Endodermal cell (in vitro differentiated cells): Measurements from ENCODE around the gene ATXN1. TPM values are rescaled to one million over a fixed set of nuclear protein-coding genes. Genes with fewer than 3 reads are reported as not detected.

Source experiments
- DNase-seq: peaks from one replicate; pipeline ENCODE4 v3.0.0-alpha.2; 2017
- H3K27ac ChIP-seq: 2 replicates; pipeline ENCODE4 v1.5.1; 2013; ENCODE audit warnings: mild to moderate bottlenecking, low read depth, low read length, moderate library complexity
- H3K27me3 ChIP-seq: 2 replicates; pipeline ENCODE4 v1.6.1; 2013; ENCODE audit warnings: mild to moderate bottlenecking, low read length, moderate library complexity; ENCODE audit not compliant: insufficient read depth, control insufficient read depth, poor library complexity, severe bottlenecking
- H3K36me3 ChIP-seq: 2 replicates; pipeline ENCODE4 v1.7.0; 2013; ENCODE audit warnings: mild to moderate bottlenecking, low read length, moderate library complexity; ENCODE audit not compliant: control insufficient read depth, insufficient read depth
- H3K4me1 ChIP-seq: one replicate; pipeline ENCODE4 v1.7.0; 2013; ENCODE audit warnings: low read length; ENCODE audit not compliant: control insufficient read depth, insufficient read depth
- H3K4me3 ChIP-seq: 2 replicates; pipeline ENCODE4 v1.5.1; 2013; ENCODE audit warnings: mild to moderate bottlenecking, low read length, moderate library complexity
- H3K9ac ChIP-seq: 2 replicates; pipeline ENCODE4 v1.6.1; 2013; ENCODE audit warnings: mild to moderate bottlenecking, low read length, moderate library complexity; ENCODE audit not compliant: poor library complexity, severe bottlenecking; ENCODE audit errors: extremely low read depth
- H3K9me3 ChIP-seq: 2 replicates; pipeline ENCODE4 v1.6.1; 2013; ENCODE audit warnings: mild to moderate bottlenecking, low read length, moderate library complexity; ENCODE audit not compliant: control insufficient read depth
- H3K27ac Mint-ChIP-seq: 2 replicates; pipeline ENCODE4 v1.8.0; 2020; ENCODE audit warnings: mixed read lengths
- H3K27me3 Mint-ChIP-seq: 2 replicates; pipeline ENCODE4 v1.8.0; 2021; ENCODE audit warnings: mild to moderate bottlenecking, mixed read lengths; ENCODE audit not compliant: insufficient read depth
- H3K36me3 Mint-ChIP-seq: 2 replicates; pipeline ENCODE4 v1.8.0; 2020; ENCODE audit warnings: low read depth, mixed read lengths
- H3K4me1 Mint-ChIP-seq: 2 replicates; pipeline ENCODE4 v1.8.0; 2020; ENCODE audit warnings: mixed read lengths
- H3K4me3 Mint-ChIP-seq: 2 replicates; pipeline ENCODE4 v1.8.0; 2020; ENCODE audit warnings: mild to moderate bottlenecking, moderate library complexity, mixed read lengths
- H3K9me3 Mint-ChIP-seq: 2 replicates; pipeline ENCODE4 v1.8.0; 2020; ENCODE audit warnings: mild to moderate bottlenecking, mixed read lengths
- WGBS, 2 experiments: methylation state at CpG; one replicate each; pipeline versions ENCODE4 v1.1.5 to v1.1.7; 2013; ENCODE audit warnings: missing lambda C conversion rate in 2 of 2, mixed read lengths in 1 of 2; ENCODE audit not compliant: insufficient coverage in 1 of 2, insufficient read length in 1 of 2; 5-methylcytosine and 5-hydroxymethylcytosine counted together
- total RNA-seq, 2 donors: library from RNA; stranded (reverse); fragmentation: NEBNext Ultra II Directional in 1 of 2; extraction: Animal tissue kit (Norgen Biotek cat#: 25700) in 1 of 2; gene quantifications; 2 replicates in 1 of 2; 3 replicates in 1 of 2; pipeline ENCODE4 v1.2.1, GENCODE V29; 2021
- TF ChIP-seq, protein P1 (sequence below): fragments of 200-600 bp; sonication (generic); conservative IDR thresholded peaks from 2 replicates; pipeline ENCODE4 v1.5.0; 2021; ENCODE audit warnings: antibody characterized with exemption, mild to moderate bottlenecking

Gene ATXN1
- total RNA-seq, 2 donors from 2014 or later: 10.4 to 15.9 TPM

DNA sequence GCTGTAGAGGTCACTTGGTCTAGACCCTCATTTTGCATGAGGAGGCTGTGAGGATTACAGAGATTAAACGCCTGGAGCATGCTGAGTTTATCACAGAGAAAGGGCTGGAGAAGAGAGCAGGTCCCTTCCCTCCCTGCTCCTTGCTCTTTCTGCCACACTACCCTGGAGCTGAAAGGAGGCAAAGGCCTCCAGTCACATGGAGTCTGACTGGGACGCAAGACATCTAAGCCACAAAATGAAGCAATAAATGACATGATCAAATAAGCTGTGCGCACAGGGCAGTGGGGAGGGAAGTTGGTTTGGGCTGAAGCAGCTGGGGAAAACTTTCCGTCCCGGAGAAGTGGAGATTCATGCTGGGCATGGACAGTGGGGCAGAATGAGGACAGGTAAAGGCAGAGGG is 33.3 kb downstream of the ATXN1 start:
- Mint-ChIP-seq H3K4me1 (peaks cover 20% of the 10 kb centered on the region), H3K9me3 (no peaks in the 10 kb centered on the region), H3K4me3 (no peak overlapping the region), H3K27me3 (no peaks in the 10 kb centered on the region), H3K36me3 (no peaks in the 10 kb centered on the region), H3K27ac (peak overlapping the region; percentile 3)
- peak; percentile 63 for DNase-seq
- 81% methylated on average over 5 of the region's 5 CpGs; no CpG with 5 or more reads in 1 of the 2 experiments for WGBS, 2 experiments
- TF ChIP-seq, protein P1, sequence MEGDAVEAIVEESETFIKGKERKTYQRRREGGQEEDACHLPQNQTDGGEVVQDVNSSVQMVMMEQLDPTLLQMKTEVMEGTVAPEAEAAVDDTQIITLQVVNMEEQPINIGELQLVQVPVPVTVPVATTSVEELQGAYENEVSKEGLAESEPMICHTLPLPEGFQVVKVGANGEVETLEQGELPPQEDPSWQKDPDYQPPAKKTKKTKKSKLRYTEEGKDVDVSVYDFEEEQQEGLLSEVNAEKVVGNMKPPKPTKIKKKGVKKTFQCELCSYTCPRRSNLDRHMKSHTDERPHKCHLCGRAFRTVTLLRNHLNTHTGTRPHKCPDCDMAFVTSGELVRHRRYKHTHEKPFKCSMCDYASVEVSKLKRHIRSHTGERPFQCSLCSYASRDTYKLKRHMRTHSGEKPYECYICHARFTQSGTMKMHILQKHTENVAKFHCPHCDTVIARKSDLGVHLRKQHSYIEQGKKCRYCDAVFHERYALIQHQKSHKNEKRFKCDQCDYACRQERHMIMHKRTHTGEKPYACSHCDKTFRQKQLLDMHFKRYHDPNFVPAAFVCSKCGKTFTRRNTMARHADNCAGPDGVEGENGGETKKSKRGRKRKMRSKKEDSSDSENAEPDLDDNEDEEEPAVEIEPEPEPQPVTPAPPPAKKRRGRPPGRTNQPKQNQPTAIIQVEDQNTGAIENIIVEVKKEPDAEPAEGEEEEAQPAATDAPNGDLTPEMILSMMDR: no peak
- Histone ChIP-seq H3K9ac (no peak overlapping the region), H3K36me3 (no peaks in the 10 kb centered on the region), H3K4me3 (no peak overlapping the region), H3K9me3 (no peaks in the 10 kb centered on the region), H3K4me1 (peaks cover 5% of the 10 kb centered on the region), H3K27ac (no peak overlapping the region), H3K27me3 (no peaks in the 10 kb centered on the region)

DNA sequence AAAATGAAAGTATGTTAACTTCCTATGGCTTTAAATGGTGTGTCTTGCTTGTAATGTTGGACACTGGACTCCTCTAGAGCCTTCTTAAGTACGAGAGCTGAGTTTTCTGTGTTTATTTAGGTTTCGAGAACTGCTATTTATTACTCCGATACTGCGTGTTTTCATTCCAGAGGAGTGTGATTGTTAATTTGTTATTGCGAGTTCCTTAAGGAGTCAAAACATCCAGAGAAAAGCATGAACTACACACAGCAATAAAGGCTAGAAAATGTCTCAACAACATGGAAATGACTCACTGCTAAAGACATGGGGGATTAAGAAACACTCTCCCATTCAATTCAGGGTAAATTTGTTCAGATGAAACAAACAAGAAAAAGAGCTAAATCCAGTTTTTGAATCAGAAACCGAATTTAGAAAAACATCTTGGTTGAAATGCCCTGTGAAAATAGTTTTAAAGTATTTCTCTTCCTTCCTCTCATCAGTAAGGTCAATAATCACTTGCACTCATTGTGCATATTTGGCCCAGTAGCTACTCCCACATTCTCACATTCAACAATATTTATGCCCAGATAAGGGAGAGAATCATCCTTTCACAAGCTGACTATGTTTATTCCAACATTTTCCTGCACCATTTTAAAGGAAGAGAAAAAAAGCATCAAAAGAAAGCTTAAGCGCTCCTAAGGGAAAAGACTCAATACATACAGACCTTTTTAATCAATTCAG is 36.0 kb downstream of the ATXN1 start:
- H3K4me1 Mint-ChIP-seq: peaks cover 21% of the 10 kb centered on the region
- H3K9ac ChIP-seq: no peak overlapping the region
- no peak overlapping the region for H3K27ac ChIP-seq

DNA sequence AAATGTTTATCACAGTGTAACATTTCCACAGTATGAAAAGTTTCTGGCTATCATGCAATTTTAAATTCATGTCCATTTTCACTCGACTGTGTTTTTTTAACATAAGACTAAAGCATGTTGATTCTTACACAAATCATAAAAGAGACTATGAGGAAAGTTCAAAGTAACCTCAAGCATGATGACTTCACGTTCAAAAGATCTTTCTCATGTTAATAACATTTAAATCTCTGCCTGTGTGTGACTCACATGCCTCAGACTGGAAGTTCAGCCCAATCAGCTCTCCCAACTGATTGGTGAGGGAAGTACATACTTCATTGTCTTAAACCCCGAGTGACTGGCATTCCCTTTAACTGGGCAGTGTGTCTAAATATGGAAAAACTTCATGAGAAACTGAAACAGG is 37.4 kb downstream of the ATXN1 start:
- no peaks in the 10 kb centered on the region for H3K27me3 ChIP-seq
- H3K27ac ChIP-seq: peak overlapping the region; percentile 47
- no peaks in the 10 kb centered on the region for H3K36me3 ChIP-seq
- H3K9me3 ChIP-seq: no peaks in the 10 kb centered on the region
- peaks cover 5% of the 10 kb centered on the region for H3K4me1 ChIP-seq
- peak; percentile 65 for DNase-seq
- peak overlapping the region; percentile 70 for H3K27ac Mint-ChIP-seq
- 46 to 50% methylated on average over 1 to 3 of the region's 3 CpGs for WGBS, 2 experiments
- TF ChIP-seq, protein P1: no peak
- peaks cover 18% of the 10 kb centered on the region for H3K4me1 Mint-ChIP-seq
- H3K9ac ChIP-seq: no peak overlapping the region
- H3K4me3 ChIP-seq: no peak overlapping the region
- H3K4me3 Mint-ChIP-seq: no peak overlapping the region
- H3K9me3 Mint-ChIP-seq: no peaks in the 10 kb centered on the region
- no peaks in the 10 kb centered on the region for H3K36me3 Mint-ChIP-seq
- no peaks in the 10 kb centered on the region for H3K27me3 Mint-ChIP-seq

More for the DNA sequence above, 36.0 kb downstream of the ATXN1 start:
- DNase-seq: no peak
- H3K36me3 ChIP-seq: no peaks in the 10 kb centered on the region
- peaks cover 5% of the 10 kb centered on the region for H3K4me1 ChIP-seq
- Mint-ChIP-seq H3K27ac (no peak overlapping the region), H3K27me3 (no peaks in the 10 kb centered on the region), H3K4me3 (no peak overlapping the region), H3K36me3 (no peaks in the 10 kb centered on the region), H3K9me3 (no peaks in the 10 kb centered on the region)
- H3K9me3 ChIP-seq: no peaks in the 10 kb centered on the region
- no peaks in the 10 kb centered on the region for H3K27me3 ChIP-seq
- TF ChIP-seq, protein P1: no peak
- no peak overlapping the region for H3K4me3 ChIP-seq
- WGBS, 2 experiments: 99 to 100% methylated on average over 2 to 7 of the region's 7 CpGs
